ENCODE results near the gene SFT2D3. TPM values are rescaled to one million over a fixed set of nuclear protein-coding genes. Genes with fewer than 3 reads are reported as not detected.

SFT2D3 gene
- total RNA-seq, 1 experiment from 2014 or later, result 3.1 TPM

DNA sequence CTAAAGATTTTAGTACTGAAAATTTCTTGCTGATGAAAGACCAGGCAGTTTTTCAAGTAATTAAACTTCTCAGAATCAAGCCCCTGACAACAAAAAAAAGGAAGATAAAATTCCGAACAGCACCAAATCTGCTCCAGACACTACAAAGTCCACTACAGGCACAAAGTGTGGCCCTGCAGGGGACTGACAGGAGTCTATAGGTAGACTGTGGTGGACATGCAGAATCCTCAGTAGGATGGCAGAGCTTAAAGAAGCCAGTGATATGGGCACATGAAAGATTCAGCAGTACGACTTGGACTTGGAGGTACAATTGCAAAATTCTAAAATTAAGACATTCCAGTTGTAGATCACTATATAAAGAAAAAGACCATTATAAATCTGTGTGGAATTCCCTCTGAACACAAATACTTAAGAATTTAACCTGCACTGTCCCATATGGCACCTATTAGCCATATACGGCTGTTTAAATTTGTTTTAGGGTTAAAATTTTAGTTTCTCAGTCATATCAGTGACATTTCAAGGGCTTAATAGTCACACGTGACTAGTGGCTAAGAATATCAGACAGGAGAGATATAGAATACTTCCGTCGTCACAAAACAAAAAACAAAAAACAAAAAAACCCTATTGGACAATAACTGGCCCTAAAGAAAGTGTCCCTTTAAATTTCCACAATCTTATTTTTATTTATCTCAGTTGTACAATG lies 32.0 kb downstream of the SFT2D3 start:
- Histone ChIP-seq H2AFZ (ENCODE audit: low read depth, low read length, poor library complexity, severe bottlenecking) (no peak overlapping the region), H3K9me2 (ENCODE audit: insufficient read depth) (no peaks in the 10 kb centered on the region), H3K36me3 (ENCODE audit: control insufficient read depth in 1 of 2, insufficient read depth in 2 of 2, low read length in 2 of 2) (no peaks in the 10 kb centered on the region; a peak in 1 of 4 replicates), H3K79me2 (ENCODE audit: insufficient read depth, low read length) (no peaks in the 10 kb centered on the region; the same call in 1 of the 2 replicates), H4K20me1 (ENCODE audit: insufficient read depth) (peaks cover 4% of the 10 kb centered on the region; the same call in 1 of the 2 replicates), H3K27ac (ENCODE audit: low read depth, low read length) (no peak overlapping the region), H3K9ac (ENCODE audit: low read length) (no peak overlapping the region), H3K4me3 (replicated peaks in 1 of 2; ENCODE audit: low read depth in 1 of 2, low read length in 2 of 2) (no peak overlapping the region), H3K9me3 (ENCODE audit: control insufficient read depth in 1 of 2, insufficient read depth in 1 of 2, low read depth in 1 of 2, low read length in 2 of 2) (no peaks in the 10 kb centered on the region), H3K4me2 (ENCODE audit: low read length) (no peak overlapping the region), H3K27me3 (ENCODE audit: insufficient read depth, low read length) (no peaks in the 10 kb centered on the region), H3K4me1 (ENCODE audit: control insufficient read depth in 1 of 2, insufficient read depth in 2 of 2, low read length in 2 of 2) (no peaks in the 10 kb centered on the region)
- ChIA-PET CTCF (no interaction called here), POLR2A (no interaction called here), RAD21 (ENCODE audit: low non-redundant PET in 1 of 2, low total read pairs in 2 of 2, uncharacterized antibody in 2 of 2, unreplicated experiment in 2 of 2) (no interaction called here)
- BruUV-seq (replicated peaks), result no TSS peak
- DNase-seq (ENCODE audit: low read depth, low spot score) (no peak), ATAC-seq (no peak)
- TF ChIP-seq TCF7L2 (IDR thresholded peaks at IDR 0.05; ENCODE audit: borderline replicate concordance, extremely low read depth, insufficient read depth, insufficient read length), result no peak
- TF ChIP-seq CTCF (IDR thresholded peaks at IDR 0.05 in 2 of 3, conservative IDR thresholded peaks at IDR 0.05 in 1 of 3; ENCODE audit: borderline replicate concordance in 1 of 3, insufficient read depth in 1 of 3, low read depth in 2 of 3, low read length in 2 of 3), result no peak
- no peak for TF ChIP-seq ELF1 (IDR thresholded peaks at IDR 0.05; ENCODE audit: borderline replicate concordance, low read depth)
- TF ChIP-seq EGR1 (IDR thresholded peaks at IDR 0.05; ENCODE audit: low read depth), result no peak
- no peak for TF ChIP-seq ATF3 (IDR thresholded peaks at IDR 0.05)
- no peak for TF ChIP-seq EZH2phosphoT487 (IDR thresholded peaks at IDR 0.05; ENCODE audit: borderline replicate concordance)
- TF ChIP-seq, protein P1, sequence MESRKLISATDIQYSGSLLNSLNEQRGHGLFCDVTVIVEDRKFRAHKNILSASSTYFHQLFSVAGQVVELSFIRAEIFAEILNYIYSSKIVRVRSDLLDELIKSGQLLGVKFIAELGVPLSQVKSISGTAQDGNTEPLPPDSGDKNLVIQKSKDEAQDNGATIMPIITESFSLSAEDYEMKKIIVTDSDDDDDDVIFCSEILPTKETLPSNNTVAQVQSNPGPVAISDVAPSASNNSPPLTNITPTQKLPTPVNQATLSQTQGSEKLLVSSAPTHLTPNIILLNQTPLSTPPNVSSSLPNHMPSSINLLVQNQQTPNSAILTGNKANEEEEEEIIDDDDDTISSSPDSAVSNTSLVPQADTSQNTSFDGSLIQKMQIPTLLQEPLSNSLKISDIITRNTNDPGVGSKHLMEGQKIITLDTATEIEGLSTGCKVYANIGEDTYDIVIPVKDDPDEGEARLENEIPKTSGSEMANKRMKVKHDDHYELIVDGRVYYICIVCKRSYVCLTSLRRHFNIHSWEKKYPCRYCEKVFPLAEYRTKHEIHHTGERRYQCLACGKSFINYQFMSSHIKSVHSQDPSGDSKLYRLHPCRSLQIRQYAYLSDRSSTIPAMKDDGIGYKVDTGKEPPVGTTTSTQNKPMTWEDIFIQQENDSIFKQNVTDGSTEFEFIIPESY (IDR thresholded peaks at IDR 0.05; ENCODE audit: extremely low read depth, insufficient replicate concordance, low read length), result no peak
- TF ChIP-seq FOSL1 (IDR thresholded peaks at IDR 0.05; ENCODE audit: low read depth), result no peak
- no peak for TF ChIP-seq MAX (IDR thresholded peaks at IDR 0.05)
- TF ChIP-seq CBX3 (IDR thresholded peaks at IDR 0.05; ENCODE audit: low read depth), result no peak
- no peak for TF ChIP-seq POLR2AphosphoS5 (IDR thresholded peaks at IDR 0.05; ENCODE audit: low read depth, low read length)
- no peak for TF ChIP-seq YY1 (IDR thresholded peaks at IDR 0.05; ENCODE audit: extremely low read depth, insufficient replicate concordance, low read depth, low read length)
- TF ChIP-seq SIN3A (IDR thresholded peaks at IDR 0.05; ENCODE audit: low read depth), result no peak
- TF ChIP-seq REST (IDR thresholded peaks at IDR 0.05; ENCODE audit: low read depth), result no peak
- no peak for TF ChIP-seq JUND (IDR thresholded peaks at IDR 0.05)
- no peak for TF ChIP-seq SRF (IDR thresholded peaks at IDR 0.05; ENCODE audit: low read depth)
- no peak for TF ChIP-seq CEBPB (IDR thresholded peaks at IDR 0.05; ENCODE audit: low read depth)
- TF ChIP-seq SP1 (IDR thresholded peaks at IDR 0.05; ENCODE audit: low read depth), result no peak
- no peak for TF ChIP-seq RAD21 (IDR thresholded peaks at IDR 0.05; ENCODE audit: low read depth)
- intact Hi-C loops (cut with micrococcal nuclease), result no loop called here

All from HCT116 (cell line).